Measurements from ENCODE around the gene PDE4D.
"Not testable (repeated sequence)": the region's sequence is repeated elsewhere in the genome, so short reads cannot be mapped to it uniquely, and the experiment has no call there.

PDE4D gene

DNA sequence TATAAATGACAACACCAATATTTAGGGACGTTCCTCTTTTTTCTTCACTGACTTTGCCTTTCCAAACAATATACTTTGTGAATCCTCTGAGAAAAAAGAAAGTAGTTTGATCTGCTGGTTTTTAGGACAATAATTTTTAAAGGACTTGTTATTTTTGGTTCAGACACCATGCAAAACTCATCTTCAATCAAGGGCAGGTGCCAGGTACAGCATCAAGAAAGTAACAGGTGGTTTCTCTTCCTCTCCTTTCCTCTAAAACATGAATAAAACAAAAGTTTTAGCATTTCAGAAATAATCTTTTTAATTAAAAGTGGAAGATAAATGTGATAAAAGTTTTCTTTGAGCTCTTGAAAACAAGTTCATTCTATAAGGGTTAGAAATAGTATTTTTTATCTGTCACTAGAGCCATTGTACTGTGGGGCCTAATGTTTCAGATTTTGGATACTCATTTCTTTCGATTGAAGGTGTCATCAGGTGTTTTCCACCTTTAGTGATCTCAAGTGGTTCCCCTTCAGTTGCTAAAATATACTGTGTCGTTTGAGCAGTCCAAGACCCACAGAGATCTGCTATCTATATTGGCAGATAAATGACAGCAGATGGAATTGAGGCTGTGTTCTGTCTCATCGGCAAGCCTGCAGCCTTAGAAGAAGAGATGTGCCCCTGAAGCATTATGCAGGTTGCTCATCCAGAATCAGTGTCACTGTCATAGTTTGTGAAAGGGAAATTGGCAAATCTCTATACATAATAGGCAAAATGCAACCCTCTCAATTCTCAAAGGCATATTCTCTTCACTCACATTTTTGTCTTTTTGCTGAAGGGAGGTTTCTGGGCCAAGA, 499.7 kb downstream of the PDE4D start:
- no peak for TF ChIP-seq SUZ12 (IDR thresholded peaks at IDR 0.05; ENCODE audit: extremely low read depth, insufficient read depth, insufficient read length)
- TF ChIP-seq ZNF274 (IDR thresholded peaks at IDR 0.05; ENCODE audit: low read depth, low read length): no peak
- no peak for TF ChIP-seq YY1 (IDR thresholded peaks at IDR 0.05; ENCODE audit: insufficient read depth, insufficient read length)
- DNase-seq (ENCODE audit: low read depth, low spot score): no peak
- no peaks in the 10 kb centered on the region for H3K27me3 ChIP-seq (ENCODE audit: insufficient read depth, insufficient read length)
- H3K9ac ChIP-seq (ENCODE audit: insufficient read length, low read depth): no peak overlapping the region
- H3K4me3 ChIP-seq (ENCODE audit: insufficient read length, low read depth): no peak overlapping the region
- H3K9me3 ChIP-seq (ENCODE audit: insufficient read depth, low read length): peaks cover 8% of the 10 kb centered on the region
- H3K36me3 ChIP-seq (ENCODE audit: insufficient read depth, insufficient read length, low read length): no peaks in the 10 kb centered on the region
- H3K4me1 ChIP-seq (ENCODE audit: insufficient read depth, insufficient read length): no peaks in the 10 kb centered on the region

DNA sequence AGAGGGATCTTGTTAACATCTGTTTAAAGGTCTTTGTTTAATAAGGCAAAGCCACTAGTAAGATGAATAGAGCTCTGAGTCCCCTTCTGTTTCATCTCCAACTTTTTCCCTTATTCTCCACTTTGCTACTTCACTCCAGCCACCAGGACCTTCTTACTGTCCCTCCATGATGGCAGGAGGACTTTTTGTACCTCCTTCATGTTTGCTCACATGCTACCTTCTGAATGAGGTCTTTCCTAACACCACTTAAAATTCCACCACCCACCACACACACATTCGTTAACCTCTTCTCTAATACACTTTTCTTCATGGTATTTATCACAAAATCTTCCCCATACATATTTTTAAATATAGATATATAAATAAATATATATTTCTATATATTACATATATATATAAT, 501.9 kb downstream of the PDE4D start:
- DNase-seq (ENCODE audit: low read depth, low spot score): no peak
- no peak for TF ChIP-seq SUZ12 (IDR thresholded peaks at IDR 0.05; ENCODE audit: extremely low read depth, insufficient read depth, insufficient read length)
- Histone ChIP-seq H3K4me1 (ENCODE audit: insufficient read depth, insufficient read length) (no peaks in the 10 kb centered on the region), H3K36me3 (ENCODE audit: insufficient read depth, insufficient read length, low read length) (no peaks in the 10 kb centered on the region), H3K27me3 (ENCODE audit: insufficient read depth, insufficient read length) (no peaks in the 10 kb centered on the region), H3K4me3 (ENCODE audit: insufficient read length, low read depth) (no peak overlapping the region), H3K9me3 (ENCODE audit: insufficient read depth, low read length) (peaks cover 8% of the 10 kb centered on the region), H3K9ac (ENCODE audit: insufficient read length, low read depth) (no peak overlapping the region)

DNA sequence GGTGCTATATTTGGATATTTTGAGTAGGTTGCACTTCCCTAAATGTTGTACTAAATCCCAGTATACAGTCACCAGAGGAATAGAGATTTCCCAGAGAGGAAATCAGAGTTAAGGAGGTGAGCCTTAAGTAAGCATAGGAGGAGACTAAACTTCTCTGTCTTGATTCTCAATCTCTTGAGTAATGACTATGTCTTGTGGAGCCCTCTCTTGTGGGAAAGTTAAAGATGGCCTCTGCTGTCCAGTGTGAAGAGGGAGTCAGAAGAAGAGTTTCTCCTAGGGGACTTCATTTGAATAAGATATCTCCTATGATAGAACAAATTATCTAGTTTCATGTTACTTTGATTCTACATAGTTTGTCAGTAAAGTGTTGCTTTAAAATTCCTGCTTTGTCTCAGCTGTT, 502.5 kb downstream of the PDE4D start:
- no peaks in the 10 kb centered on the region for H3K36me3 ChIP-seq (ENCODE audit: insufficient read depth, insufficient read length, low read length)
- TF ChIP-seq SUZ12 (IDR thresholded peaks at IDR 0.05; ENCODE audit: extremely low read depth, insufficient read depth, insufficient read length): no peak
- TF ChIP-seq YY1 (IDR thresholded peaks at IDR 0.05; ENCODE audit: insufficient read depth, insufficient read length): no peak
- no peak for TF ChIP-seq ZNF274 (IDR thresholded peaks at IDR 0.05; ENCODE audit: low read depth, low read length)
- H3K9me3 ChIP-seq (ENCODE audit: insufficient read depth, low read length): peaks cover 8% of the 10 kb centered on the region
- H3K4me3 ChIP-seq (ENCODE audit: insufficient read length, low read depth): no peak overlapping the region
- no peaks in the 10 kb centered on the region for H3K4me1 ChIP-seq (ENCODE audit: insufficient read depth, insufficient read length)
- H3K27me3 ChIP-seq (ENCODE audit: insufficient read depth, insufficient read length): no peaks in the 10 kb centered on the region
- no peak for DNase-seq (ENCODE audit: low read depth, low spot score)
- no peak overlapping the region for H3K9ac ChIP-seq (ENCODE audit: insufficient read length, low read depth)

DNA sequence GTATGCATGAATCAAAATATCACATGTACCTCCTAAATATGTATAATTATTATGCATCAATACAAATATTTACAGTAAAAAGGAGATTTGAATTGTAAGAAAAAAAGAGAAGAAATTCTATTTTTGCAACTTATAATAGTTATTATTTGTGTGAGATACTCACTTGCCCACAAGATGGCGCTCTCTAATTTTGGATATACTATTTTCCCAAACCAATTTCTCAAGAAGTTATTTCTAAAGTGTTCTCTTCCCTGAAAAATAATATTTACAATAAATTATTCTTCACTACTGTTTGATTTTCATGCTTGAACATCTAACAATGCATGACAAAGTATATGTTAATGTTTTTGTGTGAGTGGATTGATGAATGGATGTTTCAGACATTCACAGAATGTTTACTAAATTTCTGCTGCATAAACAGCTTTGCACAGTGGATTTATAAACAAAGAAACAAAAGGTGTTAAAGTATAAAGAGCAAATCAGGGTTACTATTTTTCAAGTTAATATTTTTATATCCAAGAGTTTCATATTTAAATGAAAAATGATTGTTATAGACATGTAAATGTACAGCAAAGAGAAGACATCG, 503.4 kb downstream of the PDE4D start:
- DNase-seq (ENCODE audit: low read depth, low spot score): peak; percentile 3
- TF ChIP-seq YY1 (IDR thresholded peaks at IDR 0.05; ENCODE audit: insufficient read depth, insufficient read length): no peak
- no peak for TF ChIP-seq ZNF274 (IDR thresholded peaks at IDR 0.05; ENCODE audit: low read depth, low read length)
- TF ChIP-seq SUZ12 (IDR thresholded peaks at IDR 0.05; ENCODE audit: extremely low read depth, insufficient read depth, insufficient read length): no peak
- no peaks in the 10 kb centered on the region for H3K27me3 ChIP-seq (ENCODE audit: insufficient read depth, insufficient read length)
- H3K4me3 ChIP-seq (ENCODE audit: insufficient read length, low read depth): no peak overlapping the region
- no peaks in the 10 kb centered on the region for H3K4me1 ChIP-seq (ENCODE audit: insufficient read depth, insufficient read length)
- no peaks in the 10 kb centered on the region for H3K36me3 ChIP-seq (ENCODE audit: insufficient read depth, insufficient read length, low read length)
- H3K9ac ChIP-seq (ENCODE audit: insufficient read length, low read depth): no peak overlapping the region
- peaks cover 8% of the 10 kb centered on the region for H3K9me3 ChIP-seq (ENCODE audit: insufficient read depth, low read length)

GRCh38 chr5:59387127-59387526, 506.4 kb downstream of the PDE4D start:
- Histone ChIP-seq H3K36me3 (ENCODE audit: insufficient read depth, insufficient read length, low read length) (no peaks in the 10 kb centered on the region), H3K4me3 (ENCODE audit: insufficient read length, low read depth) (no peak overlapping the region), H3K27me3 (ENCODE audit: insufficient read depth, insufficient read length) (no peaks in the 10 kb centered on the region), H3K9ac (ENCODE audit: insufficient read length, low read depth) (no peak overlapping the region), H3K9me3 (ENCODE audit: insufficient read depth, low read length) (no peaks in the 10 kb centered on the region), H3K4me1 (ENCODE audit: insufficient read depth, insufficient read length) (no peaks in the 10 kb centered on the region)
- TF ChIP-seq SUZ12 (IDR thresholded peaks at IDR 0.05; ENCODE audit: extremely low read depth, insufficient read depth, insufficient read length) (no peak), YY1 (IDR thresholded peaks at IDR 0.05; ENCODE audit: insufficient read depth, insufficient read length) (no peak), ZNF274 (IDR thresholded peaks at IDR 0.05; ENCODE audit: low read depth, low read length) (no peak)
- no peak for DNase-seq (ENCODE audit: low read depth, low spot score)

DNA sequence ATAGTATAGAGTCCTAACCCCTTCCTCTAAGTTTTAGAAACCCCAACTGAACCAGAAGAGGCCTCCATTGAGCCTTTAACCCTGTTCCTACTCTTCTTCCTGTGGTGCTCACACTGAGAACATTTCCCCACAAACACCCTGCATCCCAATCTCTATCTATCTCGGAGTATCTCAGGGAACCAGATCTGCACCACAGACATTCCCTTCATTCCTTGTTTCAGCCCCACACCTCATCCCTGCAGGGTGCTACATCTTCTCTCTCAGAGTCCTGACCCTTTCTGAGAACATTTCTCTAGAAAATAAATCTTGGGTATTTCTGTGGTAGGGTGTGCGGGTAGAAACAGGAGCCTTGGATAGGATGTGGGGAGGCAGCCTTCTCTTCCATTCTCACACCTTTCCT, 507.8 kb downstream of the PDE4D start:
- Histone ChIP-seq H3K9ac (ENCODE audit: insufficient read length, low read depth) (no peak overlapping the region), H3K36me3 (ENCODE audit: insufficient read depth, insufficient read length, low read length) (no peaks in the 10 kb centered on the region), H3K9me3 (ENCODE audit: insufficient read depth, low read length) (no peaks in the 10 kb centered on the region), H3K4me3 (ENCODE audit: insufficient read length, low read depth) (no peak overlapping the region), H3K27me3 (ENCODE audit: insufficient read depth, insufficient read length) (no peaks in the 10 kb centered on the region), H3K4me1 (ENCODE audit: insufficient read depth, insufficient read length) (no peaks in the 10 kb centered on the region)
- no peak for DNase-seq (ENCODE audit: low read depth, low spot score)
- no peak for TF ChIP-seq YY1 (IDR thresholded peaks at IDR 0.05; ENCODE audit: insufficient read depth, insufficient read length)
- no peak for TF ChIP-seq SUZ12 (IDR thresholded peaks at IDR 0.05; ENCODE audit: extremely low read depth, insufficient read depth, insufficient read length)
- TF ChIP-seq ZNF274 (IDR thresholded peaks at IDR 0.05; ENCODE audit: low read depth, low read length): no peak

- Histone ChIP-seq H3K4me1 (ENCODE audit: insufficient read depth, insufficient read length) (no peaks in the 10 kb centered on the region), H3K27me3 (ENCODE audit: insufficient read depth, insufficient read length) (no peaks in the 10 kb centered on the region), H3K9ac (ENCODE audit: insufficient read length, low read depth) (no peak overlapping the region), H3K9me3 (ENCODE audit: insufficient read depth, low read length) (no peaks in the 10 kb centered on the region), H3K4me3 (ENCODE audit: insufficient read length, low read depth) (no peak overlapping the region), H3K36me3 (ENCODE audit: insufficient read depth, insufficient read length, low read length) (no peaks in the 10 kb centered on the region)
- TF ChIP-seq SUZ12 (IDR thresholded peaks at IDR 0.05; ENCODE audit: extremely low read depth, insufficient read depth, insufficient read length) (no peak), YY1 (IDR thresholded peaks at IDR 0.05; ENCODE audit: insufficient read depth, insufficient read length) (no peak), ZNF274 (IDR thresholded peaks at IDR 0.05; ENCODE audit: low read depth, low read length) (no peak)
- DNase-seq (ENCODE audit: low read depth, low spot score): no peak
Observed at GRCh38 chr5:59380350-59380951, 513.1 kb downstream of the PDE4D start.

DNA sequence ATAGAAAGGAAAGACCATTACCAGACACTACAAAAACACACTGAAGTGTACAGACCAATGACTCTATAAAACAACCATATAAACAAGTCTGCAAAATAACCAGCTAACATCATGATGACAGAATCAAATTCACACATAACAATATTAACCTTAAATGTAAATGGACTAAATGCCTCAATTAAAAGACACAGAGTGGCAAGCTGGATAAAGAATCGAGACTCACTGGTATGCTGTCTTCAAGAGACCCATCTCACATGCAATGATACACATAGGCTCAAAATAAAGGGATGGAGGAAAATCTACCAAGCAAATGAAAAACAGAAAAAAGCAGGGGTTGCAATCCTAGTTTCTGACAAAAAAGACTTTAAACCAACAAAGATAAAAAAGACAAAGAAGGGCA, 519.5 kb downstream of the PDE4D start:
- not testable (repeated sequence) for DNase-seq (ENCODE audit: low read depth, low spot score); H3K4me1 ChIP-seq (ENCODE audit: insufficient read depth, insufficient read length); H3K36me3 ChIP-seq (ENCODE audit: insufficient read depth, insufficient read length, low read length); H3K27me3 ChIP-seq (ENCODE audit: insufficient read depth, insufficient read length); H3K9ac ChIP-seq (ENCODE audit: insufficient read length, low read depth); H3K9me3 ChIP-seq (ENCODE audit: insufficient read depth, low read length); H3K4me3 ChIP-seq (ENCODE audit: insufficient read length, low read depth)

Data from NT2/D1 (cell line).